Stromal cell of bone marrow (primary cell): ENCODE measurements around the gene SMR3B.

Experiments
- DNase-seq: peaks from one replicate; pipeline ENCODE4 v3.0.0-alpha.2; 2012; ENCODE audit warnings: low read depth

Gene SMR3B

DNA sequence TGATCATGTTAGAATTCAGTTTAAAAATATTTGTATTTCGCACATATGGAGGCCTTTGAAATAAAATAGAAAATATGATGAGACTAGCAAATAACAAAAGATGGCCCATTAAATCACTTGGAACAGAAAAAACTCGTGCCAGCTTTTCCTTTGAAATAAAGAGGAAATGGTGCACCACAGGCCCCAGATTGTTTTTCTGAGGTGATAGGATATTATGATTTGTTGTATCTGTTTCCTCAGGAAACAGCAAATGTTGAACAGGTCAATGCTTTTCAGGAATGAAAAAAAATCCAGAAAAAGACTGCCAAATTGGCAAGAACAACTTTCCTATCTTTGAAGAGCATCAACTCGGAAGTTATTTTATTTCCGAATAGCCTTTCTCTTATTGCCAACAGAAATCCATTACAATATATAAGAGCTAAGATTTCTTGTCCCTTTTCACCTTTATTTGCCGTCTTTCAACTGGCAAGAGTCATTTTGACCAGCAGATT, at the start of gene SMR3B:
Gene SMR3B, plus strand, starts transcription at position 441 of the 491 bp plus-strand sequence. CDS start 1,380 bp downstream, outside the sequence.
- no peak for DNase-seq

DNA sequence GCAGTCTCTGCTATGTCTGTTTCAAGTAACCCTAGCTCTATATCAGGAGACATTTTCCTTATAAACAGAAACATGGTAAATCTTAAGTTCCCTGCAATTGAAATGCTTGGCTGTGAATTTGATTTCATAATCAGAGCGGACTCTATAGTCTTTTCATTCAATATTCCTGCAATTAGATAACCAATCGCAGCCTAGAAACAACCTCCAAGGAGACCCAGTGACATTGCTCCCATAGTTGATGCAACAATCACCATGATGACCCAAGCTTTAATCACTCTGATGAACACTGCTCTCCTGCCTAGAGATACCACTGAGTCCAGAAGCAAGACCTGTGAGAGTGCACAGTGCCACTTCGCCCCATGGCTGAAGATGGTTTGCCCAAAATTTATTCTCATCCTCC, 48.2 kb upstream of the SMR3B start, which contains the start of gene CABS1:
Gene CABS1, plus strand, starts transcription at position 301 of the 400 bp plus-strand sequence. Its CDS starts 59 bp downstream, at position 360.
- DNase-seq = no peak

DNA sequence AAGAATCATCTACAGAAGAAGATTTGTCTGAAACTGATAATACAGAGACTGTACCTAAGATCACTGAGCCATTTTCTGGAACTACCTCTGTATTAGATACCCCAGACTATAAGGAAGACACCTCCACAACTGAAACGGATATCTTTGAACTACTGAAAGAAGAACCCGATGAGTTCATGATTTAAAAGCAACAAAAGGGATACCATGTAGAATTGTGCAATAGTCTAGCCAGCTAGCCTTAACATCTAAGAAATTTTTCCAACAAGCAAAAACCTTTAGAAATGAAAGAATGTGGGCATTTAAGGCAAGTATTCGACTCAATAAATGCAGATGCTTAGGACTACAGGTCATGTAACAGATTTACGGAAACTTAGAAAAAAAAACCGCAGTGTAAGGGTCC, 46.9 kb upstream of the SMR3B start:
- DNase-seq = no peak

DNA sequence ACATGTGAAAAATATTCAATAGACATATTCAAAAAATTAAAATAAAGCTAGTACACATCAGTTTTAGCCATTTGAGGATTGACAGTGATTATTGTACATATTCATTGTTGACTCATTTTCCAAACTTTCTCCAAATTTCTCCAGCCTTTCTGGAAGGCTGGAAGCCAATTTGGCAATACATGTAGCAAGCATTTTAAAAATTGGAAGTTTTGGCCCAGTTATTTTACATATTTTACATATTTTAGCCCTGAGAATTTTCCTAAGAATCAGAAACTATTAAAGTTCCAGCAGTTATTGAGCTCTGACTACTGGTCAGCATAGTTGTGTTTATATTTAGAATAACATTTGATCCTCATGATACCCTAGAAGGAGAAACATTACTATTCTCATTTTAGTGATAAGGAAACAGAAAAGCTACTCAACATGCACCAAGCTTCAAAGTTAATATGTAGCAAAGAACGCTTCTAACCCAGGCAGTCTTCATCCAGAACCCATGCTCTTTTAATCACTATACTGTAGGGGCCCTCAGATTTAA, 45.0 kb upstream of the SMR3B start:
- DNase-seq = no peak

DNA sequence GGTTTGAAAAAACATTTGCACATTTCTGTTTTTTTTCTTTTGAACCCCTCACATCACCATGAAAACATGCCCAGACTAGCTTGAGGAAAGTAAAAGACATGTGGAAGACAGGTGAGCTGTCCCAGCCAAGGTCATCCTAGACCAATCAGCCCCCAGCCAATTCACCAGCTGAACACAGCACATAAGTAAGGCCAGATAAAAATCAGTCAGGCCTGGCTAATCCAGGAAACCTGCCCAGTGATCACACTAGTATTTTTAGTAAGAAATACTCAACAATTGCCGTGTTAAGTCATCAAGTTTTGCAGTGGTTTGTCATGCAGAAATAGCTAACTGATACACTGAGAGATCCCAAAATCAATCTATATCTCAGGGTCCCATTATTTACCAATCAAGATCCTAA, 26.7 kb upstream of the SMR3B start:
- DNase-seq = no peak

DNA sequence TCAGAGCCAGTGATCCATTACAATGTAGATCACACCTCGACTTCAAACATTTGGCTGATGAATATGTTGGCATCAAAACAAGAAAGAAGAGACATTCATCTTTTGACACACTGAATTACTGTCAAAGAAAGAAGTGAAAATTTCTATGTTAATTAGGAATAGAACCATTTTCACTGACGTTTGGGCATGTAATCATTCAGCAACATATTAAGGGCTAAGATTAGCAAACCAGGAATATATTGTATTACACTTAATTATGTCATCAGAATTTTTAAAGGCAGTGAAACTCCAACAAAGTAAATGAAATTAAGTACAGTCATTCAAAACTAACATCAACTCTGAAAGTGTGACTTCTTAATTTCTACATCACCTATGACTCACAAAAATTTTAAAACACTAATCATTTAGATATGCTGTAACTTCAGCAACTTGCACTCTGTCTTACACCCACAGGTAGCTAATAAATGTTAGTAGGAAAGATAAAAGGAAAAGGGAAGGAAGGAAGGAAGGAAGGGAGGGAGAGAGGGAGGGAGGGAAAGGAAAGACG, 23.7 kb upstream of the SMR3B start:
- no peak for DNase-seq

DNA sequence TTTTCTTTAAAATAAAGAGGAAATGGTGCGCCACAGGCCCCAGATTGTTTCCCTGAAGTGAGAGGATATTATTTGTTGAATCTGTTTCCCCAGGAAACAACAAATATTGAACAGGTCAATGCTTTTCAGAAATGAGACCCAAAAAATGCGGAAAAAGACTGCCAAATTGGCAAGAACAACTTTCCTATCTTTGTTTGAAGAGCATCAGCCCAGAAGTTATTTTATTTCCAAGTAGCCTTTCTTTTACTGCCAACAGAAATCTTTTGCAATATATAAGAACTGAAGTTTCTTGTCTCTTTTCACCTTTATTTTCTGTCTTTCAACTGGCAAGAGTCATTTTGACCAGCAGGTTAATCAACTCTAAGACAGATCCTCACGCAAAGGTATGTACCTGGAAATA, 22.5 kb upstream of the SMR3B start, which contains the start of gene SMR3A:
Gene SMR3A, plus strand, starts transcription at position 301 of the 400 bp plus-strand sequence. CDS start 1,356 bp downstream, outside the sequence.
- DNase-seq = no peak

DNA sequence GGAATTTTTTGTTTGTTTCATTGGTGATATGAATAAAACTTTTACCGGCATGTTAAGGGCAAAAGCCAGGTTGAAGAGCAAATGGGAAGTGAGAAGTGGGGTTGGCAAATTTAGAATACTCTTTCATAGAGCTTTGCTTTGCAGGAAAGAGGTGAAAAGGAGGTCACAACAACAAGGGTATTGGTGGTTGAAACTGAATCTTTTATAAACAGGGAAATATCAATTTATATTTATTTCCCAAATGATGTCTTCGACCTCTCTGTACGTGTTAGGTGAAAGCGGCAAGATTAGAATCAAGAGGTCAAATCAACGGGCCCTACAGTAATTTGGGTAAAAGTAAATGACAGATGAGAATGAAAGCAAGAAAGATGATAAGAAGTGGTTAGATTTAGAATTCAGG, 18.9 kb upstream of the SMR3B start:
- DNase-seq = no peak

DNA sequence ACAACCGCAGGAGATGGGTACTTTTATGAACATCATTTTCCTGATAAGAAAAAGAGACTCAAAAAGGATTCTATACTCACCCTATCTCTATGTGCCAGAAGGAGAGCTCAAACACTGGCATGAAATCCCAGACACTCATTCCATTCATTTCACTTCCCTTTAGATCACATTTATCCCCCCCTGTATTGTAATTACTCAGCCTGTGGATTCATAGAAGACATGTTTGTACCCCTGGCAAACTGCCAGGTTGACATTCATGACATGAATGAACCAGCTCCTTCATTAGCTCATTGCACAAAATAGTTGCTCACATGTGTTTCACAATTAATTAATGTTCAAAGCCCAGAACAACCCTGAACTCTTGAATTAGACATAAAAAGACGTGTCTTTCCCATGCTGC, 17.5 kb upstream of the SMR3B start:
- DNase-seq = no peak

DNA sequence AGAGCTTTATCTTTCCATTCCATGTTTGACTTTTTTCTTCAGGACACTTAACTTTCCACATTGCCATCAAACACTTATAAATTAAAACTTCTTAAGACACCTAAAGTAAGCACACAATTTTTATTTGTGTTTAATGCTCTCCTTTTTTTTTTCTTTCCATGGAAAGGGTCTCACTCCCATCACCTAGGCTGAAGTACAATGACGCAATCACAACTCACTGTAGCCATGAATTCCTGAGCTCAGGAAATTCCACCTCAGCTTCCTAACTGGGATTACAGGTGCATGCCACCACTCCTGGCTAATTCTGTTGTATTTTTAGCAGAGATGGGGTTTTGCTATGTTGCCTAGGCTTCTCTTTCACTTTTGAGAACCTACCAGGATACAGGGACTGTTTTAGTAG, 15.1 kb upstream of the SMR3B start:
- no peak for DNase-seq

DNA sequence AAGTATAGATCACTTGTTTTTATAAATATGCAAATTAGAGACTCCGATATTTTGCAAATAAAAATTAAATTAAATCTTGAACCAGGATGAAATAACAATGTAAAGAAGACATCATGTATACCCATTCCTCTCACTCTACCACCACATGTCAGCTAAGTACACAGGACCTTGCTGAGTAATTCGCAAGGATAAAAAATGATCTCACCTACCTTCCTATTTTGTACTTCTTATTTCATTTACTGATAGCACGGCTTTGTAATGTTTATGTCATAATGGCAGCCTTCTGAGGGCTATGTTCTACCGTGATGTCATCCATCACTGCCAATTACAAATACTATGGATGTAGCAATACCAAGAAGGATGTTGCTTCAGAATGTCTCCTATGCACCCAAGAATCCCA, 10.9 kb upstream of the SMR3B start:
- no peak for DNase-seq

DNA sequence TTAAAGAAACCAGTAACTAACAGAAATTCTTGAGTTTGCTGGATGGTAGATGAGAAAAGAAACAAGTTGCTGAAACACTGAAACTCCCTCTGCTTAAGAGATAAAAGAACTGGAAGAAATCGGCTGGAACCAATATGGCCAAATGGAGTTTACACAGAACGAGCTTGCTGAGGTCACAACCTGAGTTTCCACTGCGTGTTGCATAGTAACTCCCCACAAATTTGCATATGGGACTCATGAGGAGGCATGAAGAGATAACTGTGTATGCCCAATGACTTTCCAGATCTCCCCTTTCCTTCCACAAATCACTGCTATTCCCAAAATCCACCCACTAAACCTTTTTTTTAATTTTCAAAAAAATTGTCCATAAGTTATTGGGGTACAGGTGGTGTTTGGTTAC, 10.2 kb upstream of the SMR3B start:
- DNase-seq = no peak

DNA sequence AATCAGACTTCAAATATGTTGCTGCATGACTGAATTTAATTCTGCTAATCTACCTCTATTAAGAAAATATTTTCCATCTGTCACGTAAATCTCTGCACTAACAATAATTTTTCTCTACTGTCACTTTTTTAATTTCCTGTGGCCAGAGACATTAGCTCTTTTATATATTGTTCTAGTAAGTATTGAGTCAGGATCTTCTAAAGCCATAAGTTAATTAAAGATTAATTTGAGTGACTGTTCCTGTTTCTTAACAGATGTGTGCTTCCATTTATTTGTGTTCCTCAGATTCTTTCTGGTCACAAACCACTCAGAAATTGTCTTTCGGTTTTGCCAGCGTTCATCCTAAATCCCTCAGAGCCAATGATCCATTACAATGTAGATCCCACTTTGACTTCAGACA, 2.4 kb upstream of the SMR3B start:
- DNase-seq = no peak

DNA sequence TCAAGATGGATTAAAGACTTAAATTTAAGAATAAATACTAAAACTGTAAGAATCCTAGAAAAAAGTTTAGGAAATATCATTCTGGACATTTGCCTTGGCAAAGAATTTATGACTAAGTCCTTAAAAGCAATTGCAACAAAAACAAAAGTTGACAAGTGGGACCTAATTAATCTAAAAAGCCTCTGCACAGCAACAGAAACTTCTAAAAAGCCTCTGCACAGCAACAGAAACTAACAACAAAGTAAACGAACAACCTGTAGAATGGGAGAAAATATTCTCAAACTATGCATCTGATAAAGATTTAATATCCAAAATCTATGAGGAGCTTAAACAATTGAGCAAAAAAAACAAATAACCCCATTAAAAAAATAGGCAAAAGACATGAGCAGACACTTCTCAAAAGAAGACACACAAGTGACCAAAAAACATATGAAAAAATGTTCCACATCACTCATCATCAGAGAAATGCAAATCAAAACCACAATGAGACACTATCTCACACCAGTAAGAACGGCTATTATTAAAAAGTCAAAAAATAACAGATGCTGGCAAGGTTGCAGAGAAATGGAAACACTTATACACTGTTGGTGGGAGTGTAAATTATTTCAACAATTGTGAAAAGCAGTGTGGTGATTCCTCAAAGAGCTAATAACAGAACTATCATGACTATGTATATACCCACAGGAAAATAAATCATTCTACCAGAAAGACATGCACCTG, 9.3 kb downstream of the SMR3B start:
- no peak for DNase-seq

DNA sequence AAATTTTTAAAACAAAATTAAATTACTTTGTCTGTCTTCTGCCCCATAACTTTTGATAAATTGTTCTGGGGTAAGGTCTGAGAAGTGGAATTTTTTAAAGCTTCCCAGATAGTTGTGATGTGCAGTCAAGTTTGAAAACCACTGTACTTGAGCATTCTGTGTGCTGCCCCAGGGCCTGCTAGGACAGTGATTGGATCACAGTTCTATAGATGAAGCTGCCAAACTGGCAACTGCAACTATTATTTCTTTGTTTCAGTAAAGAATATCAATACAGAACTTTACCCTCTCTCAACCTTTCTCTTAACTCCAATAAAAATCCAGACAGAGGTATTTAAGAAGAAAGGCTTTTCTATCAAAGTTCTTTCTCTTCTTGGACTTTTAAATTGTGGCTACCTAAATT, 14.6 kb downstream of the SMR3B start, which contains the start of gene OPRPN:
Gene OPRPN, plus strand, starts transcription at position 361 of the 400 bp plus-strand sequence. CDS start 1,346 bp downstream, outside the sequence.
- no peak for DNase-seq

DNA sequence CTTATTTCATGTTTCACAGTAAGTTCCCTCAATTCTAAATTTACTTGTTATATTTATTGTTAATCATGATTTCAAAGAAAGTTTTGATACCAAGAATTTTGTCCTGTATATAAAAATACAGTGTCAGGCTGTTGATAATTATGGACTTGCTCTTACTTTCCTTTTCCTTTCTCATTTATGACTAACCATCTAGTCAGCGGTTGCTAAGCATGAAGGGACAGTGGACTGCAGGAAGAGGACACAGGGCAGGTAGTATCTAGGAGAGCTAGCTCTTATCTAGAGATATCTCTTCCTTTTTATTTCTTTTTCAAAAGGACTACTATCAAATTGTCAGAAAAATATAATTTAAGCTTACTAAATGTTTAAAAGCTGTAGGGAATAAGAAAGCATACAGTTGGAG, 16.4 kb downstream of the SMR3B start:
- no peak for DNase-seq

DNA sequence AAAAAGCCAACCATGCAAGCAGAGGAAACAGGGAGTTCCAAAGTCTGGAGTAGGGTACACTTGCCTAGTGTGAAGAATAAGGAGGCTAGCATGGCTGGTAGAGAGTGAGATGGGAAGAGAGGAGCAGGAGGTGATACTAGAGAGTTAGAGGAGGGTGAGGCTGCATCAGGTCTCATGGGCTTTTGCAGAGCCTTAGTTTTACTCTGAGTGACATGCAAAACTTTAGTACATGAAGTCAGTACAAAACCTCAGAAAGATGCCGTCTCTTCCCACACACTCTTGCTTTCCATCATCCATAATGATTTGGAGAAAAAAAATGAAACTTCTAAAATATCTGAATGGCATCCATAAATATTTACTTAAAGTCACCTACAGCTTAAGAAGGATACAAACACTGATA, 19.8 kb downstream of the SMR3B start:
- DNase-seq = no peak

DNA sequence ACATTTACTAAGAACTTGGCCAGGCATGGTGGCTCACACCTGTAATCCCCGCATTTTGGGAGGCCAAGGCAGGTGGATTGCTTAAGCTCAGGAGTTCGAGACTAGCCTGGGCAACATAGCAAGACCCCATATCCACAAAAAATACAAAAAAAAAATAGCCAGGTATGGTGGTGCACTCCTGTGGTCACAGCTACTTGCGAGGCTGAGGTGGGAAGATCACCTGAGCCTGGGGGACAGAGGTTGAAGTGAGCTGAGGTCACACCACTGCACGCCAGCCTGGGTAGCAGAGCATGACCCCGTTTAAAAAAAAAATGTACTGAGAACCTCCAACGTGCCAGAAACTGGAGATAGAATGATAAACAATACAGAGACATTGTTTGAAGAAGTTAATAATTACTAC, 22.8 kb downstream of the SMR3B start:
- DNase-seq = no peak

DNA sequence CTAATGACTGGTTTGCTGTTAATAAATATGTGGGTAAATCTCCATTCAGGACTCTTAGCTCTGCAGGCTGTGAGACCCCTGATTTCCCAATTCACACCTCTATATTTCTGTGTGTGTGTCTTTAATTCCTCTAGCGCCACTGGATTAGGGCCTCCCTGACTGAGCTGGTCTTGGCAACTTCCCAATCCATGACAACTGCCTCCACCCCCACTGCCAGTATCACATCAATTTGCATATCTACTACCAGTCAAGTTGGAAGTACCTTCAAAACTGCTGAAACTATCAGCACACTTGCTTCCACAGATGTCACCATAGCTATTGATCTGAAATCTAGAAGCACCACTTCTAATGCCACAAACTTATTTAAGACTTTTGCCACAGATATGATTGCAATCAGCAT, 42.4 kb downstream of the SMR3B start:
- DNase-seq = no peak

DNA sequence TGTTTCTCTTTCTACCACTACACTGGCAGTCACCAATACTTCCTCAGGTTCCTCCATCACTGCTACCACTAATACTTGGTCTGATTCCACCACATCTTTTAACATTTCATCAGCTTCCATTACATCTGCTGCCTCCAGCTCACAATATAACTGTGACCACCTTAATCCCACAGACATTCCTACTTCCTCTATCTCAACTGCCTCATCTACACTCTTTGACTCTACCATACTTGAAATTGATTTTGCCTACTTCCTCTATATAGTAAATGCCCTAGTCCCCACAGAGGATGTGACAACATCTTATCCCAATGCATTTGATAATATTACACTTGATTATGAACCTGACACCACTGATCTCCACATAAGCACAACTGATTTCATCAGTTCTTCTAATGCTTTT, 43.9 kb downstream of the SMR3B start:
- DNase-seq = no peak

DNA sequence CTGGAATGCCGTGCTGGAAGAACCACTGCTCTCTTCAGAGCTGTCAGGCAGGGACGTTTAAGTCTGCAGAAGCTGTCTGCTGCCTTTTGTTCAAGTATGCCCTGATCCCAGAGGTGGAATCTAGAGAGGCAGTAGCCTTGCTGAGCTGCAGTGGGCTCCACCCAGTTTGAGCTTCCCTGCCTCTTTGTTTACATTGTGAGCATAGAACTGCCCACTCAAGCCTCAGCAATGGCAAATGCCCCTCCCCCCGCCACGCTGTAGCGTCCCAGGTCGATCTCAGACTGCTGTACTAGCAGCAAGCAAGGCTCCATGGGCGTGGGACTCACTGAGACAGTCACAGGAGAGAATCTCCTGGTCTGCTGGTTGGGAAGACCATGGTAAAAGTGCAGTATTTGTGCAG, 54.3 kb downstream of the SMR3B start:
- no peak for DNase-seq
